ENCODE data around the gene MRPL30.

- no peak for TF ChIP-seq POLR2AphosphoS5 (IDR thresholded peaks at IDR 0.05; ENCODE audit: low read depth, low read length)
- TF ChIP-seq REST (IDR thresholded peaks at IDR 0.05; ENCODE audit: insufficient read depth in 1 of 2, low read depth in 2 of 2, low read length in 2 of 2) = no peak
These were observed 61.2 kb downstream of the MRPL30 start for GRCh38 chr2:99242151-99242550.

All from PFSK-1 (cell line).